NT2/D1 (cell line): ENCODE measurements around the gene SLC8A1.

ENCODE experiments used
- SUZ12 ChIP-seq: IDR thresholded peaks from 2 replicates; pipeline ENCODE4 v1.6.1; 2011; ENCODE audit not compliant: insufficient read length, insufficient read depth; ENCODE audit errors: extremely low read depth
- YY1 ChIP-seq: IDR thresholded peaks from 2 replicates; pipeline ENCODE4 v1.6.1; 2011; ENCODE audit not compliant: insufficient read length, insufficient read depth

- TF ChIP-seq SUZ12 (no peak), YY1 (no peak)
These were observed 112.9 kb downstream of the SLC8A1 start for GRCh38 chr2:40339026-40339425.
